MG63 (cell line): ENCODE data around the gene R3HDML. TPM values are rescaled to one million over a fixed set of nuclear protein-coding genes. Genes with fewer than 3 reads are reported as not detected.

ENCODE experiments used
- DNase-seq: peaks from one replicate; pipeline ENCODE4 v3.0.0-alpha.2; 2020
- H3K27me3 ChIP-seq: fragments of 250-450 bp; sonication (Bioruptor Pico); 2 replicates; pipeline ENCODE4 v1.5.1; 2020; ENCODE audit warnings: mild to moderate bottlenecking, moderate library complexity
- H3K36me3 ChIP-seq: fragments of 250-450 bp; sonication (Bioruptor Pico); 2 replicates; pipeline ENCODE4 v1.5.1; 2020; ENCODE audit warnings: mild to moderate bottlenecking, moderate library complexity
- H3K4me3 ChIP-seq: fragments of 250-450 bp; sonication (Bioruptor Pico); 2 replicates; pipeline ENCODE4 v1.5.1; 2020; ENCODE audit warnings: mild to moderate bottlenecking, moderate library complexity
- H3K9me3 ChIP-seq: fragments of 250-450 bp; sonication (Bioruptor Pico); 2 replicates; pipeline ENCODE4 v1.5.1; 2020; ENCODE audit warnings: mild to moderate bottlenecking, moderate library complexity
- total RNA-seq: library from RNA; depleted of rRNA; stranded (reverse); fragments of >200 nt; shearing (Covaris generic); gene quantifications from 2 replicates; pipeline ENCODE4 v1.2.3, GENCODE V29; 2014; ENCODE audit warnings: low replicate concordance

Gene R3HDML
- total RNA-seq, 1 experiment from 2014 or later = not detected

DNA sequence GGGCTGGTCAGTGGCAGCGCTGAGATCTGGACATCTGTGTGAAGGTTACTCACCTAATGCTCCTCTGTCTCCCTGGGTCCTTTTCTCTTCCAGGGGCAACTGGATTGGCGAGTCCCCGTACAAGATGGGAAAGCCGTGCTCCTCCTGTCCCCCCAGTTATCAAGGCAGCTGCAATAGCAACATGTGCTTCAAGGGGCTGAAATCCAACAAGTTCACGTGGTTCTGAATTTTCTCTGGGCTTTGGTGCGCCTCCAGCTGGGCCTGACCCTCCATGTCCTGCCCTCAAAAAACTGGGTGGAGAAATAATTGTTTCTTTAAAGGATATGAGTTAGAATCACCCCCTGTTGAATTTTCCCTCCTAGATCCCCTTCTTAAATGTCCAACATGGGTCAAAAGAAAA, 13.7 kb downstream of the R3HDML start:
- Histone ChIP-seq H3K9me3 (no peaks in the 10 kb centered on the region), H3K27me3 (no peaks in the 10 kb centered on the region; the same call in 1 of the 2 replicates), H3K4me3 (no peak overlapping the region), H3K36me3 (no peaks in the 10 kb centered on the region)
- no peak for DNase-seq

GRCh38 chr20:44354979-44355497, 18.2 kb downstream of the R3HDML start:
- H3K36me3 ChIP-seq = no peaks in the 10 kb centered on the region
- no peak overlapping the region for H3K4me3 ChIP-seq
- DNase-seq = no peak
- H3K9me3 ChIP-seq = no peaks in the 10 kb centered on the region
- H3K27me3 ChIP-seq = no peaks in the 10 kb centered on the region; the same call in 1 of the 2 replicates

DNA sequence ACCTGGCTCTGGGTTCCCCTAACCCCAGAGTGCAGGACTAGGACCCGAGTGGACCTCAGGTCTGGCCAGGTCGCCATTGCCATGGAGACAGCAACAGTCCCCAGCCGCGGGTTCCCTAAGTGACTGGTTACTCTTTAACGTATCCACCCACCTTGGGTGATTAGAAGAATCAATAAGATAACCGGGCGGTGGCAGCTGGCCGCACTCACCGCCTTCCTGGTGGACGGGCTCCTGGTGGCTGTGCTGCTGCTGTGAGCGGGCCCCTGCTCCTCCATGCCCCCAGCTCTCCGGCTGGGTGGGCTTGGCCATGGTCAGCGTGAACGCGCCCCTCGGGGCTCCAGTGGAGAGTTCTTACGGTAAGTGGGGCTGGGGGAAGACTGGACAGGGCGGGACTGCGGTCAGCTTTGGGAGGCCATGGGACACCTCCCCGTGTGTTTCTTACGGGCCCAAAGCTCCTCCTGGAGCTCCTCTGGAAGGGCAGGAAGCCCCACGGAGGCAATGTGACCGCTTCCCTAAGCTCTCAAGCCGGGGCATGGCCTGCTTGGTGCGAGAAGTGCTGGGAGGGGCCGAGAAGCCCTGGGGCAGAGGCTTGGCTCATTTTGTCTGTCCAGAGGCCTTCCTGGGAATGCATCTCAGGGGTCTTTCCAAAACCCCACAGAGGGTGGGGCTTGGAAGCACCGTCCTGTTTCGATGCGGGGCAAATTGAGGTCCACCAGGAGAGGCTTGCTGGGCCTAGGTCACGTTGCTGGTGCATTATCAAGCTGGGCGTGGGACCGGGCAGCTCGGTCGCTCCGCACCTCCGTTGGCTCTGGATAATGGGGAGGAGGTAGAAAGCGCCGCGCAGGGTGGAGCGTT, 18.9 kb downstream of the R3HDML start, which contains the start of gene HNF4A:
TSS of gene HNF4A (plus strand) at position 202 of the 855 bp plus-strand sequence. CDS start at position 308, 106 bp downstream.
- no peak within 1 kb of the TSS for H3K4me3 ChIP-seq
- no peak for DNase-seq
- no peaks in the 10 kb centered on the region for H3K9me3 ChIP-seq
- no peaks in the 10 kb centered on the region; the same call in 1 of the 2 replicates for H3K27me3 ChIP-seq
- no peaks in the 10 kb centered on the region for H3K36me3 ChIP-seq

- Histone ChIP-seq H3K4me3 (no peak overlapping the region), H3K9me3 (no peaks in the 10 kb centered on the region), H3K36me3 (no peaks in the 10 kb centered on the region), H3K27me3 (no peaks in the 10 kb centered on the region; the same call in 1 of the 2 replicates)
- no peak for DNase-seq
Observed at GRCh38 chr20:44356353-44356723, 19.5 kb downstream of the R3HDML start.

- Histone ChIP-seq H3K27me3 (no peaks in the 10 kb centered on the region; the same call in 1 of the 2 replicates), H3K36me3 (no peaks in the 10 kb centered on the region), H3K9me3 (no peaks in the 10 kb centered on the region), H3K4me3 (no peak overlapping the region)
- no peak for DNase-seq
Observed at GRCh38 chr20:44357020-44357419, 20.2 kb downstream of the R3HDML start.

DNA sequence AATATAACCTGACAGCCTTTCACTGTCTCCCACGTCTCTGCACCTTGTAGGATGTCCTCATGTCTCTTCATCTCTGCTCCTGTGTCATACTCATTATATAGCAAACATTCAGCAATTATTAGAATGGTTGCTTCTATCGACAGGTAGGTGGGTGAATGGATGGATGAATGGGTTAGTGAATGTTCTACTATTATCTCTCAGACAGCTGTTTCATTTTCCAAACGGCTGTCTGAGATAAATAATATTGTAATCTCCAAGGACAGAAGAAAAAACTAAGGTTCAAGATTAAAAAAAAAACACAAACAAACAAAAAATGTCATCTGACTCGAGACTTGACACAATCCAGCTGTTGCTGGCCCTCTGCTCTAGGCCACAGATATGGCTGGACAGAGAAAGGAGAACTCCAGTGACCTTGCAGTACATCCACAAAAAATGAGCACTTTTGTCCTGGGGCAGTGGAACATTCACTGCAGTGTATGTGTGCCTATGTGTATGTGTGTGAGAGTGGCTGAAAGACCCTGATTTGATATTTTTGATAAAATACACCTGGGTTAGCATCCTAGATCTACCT, 20.8 kb downstream of the R3HDML start:
- Histone ChIP-seq H3K4me3 (no peak overlapping the region), H3K36me3 (no peaks in the 10 kb centered on the region), H3K9me3 (no peaks in the 10 kb centered on the region), H3K27me3 (no peaks in the 10 kb centered on the region)
- DNase-seq = no peak

GRCh38 chr20:44358776-44359175, 21.9 kb downstream of the R3HDML start:
- Histone ChIP-seq H3K9me3 (no peaks in the 10 kb centered on the region), H3K27me3 (no peaks in the 10 kb centered on the region), H3K4me3 (no peak overlapping the region), H3K36me3 (no peaks in the 10 kb centered on the region)
- DNase-seq = no peak

- Histone ChIP-seq H3K9me3 (no peaks in the 10 kb centered on the region), H3K36me3 (no peaks in the 10 kb centered on the region), H3K4me3 (no peak overlapping the region), H3K27me3 (no peaks in the 10 kb centered on the region)
- no peak for DNase-seq
Observed at GRCh38 chr20:44360221-44360620, 23.4 kb downstream of the R3HDML start.

- peak; percentile 57 for DNase-seq
- no peaks in the 10 kb centered on the region for H3K36me3 ChIP-seq
- H3K4me3 ChIP-seq = no peak overlapping the region
- no peaks in the 10 kb centered on the region for H3K9me3 ChIP-seq
- no peaks in the 10 kb centered on the region for H3K27me3 ChIP-seq
Observed at GRCh38 chr20:44361021-44361420, 24.2 kb downstream of the R3HDML start.

GRCh38 chr20:44362466-44362940, 25.7 kb downstream of the R3HDML start:
- no peak overlapping the region for H3K4me3 ChIP-seq
- no peaks in the 10 kb centered on the region for H3K36me3 ChIP-seq
- H3K9me3 ChIP-seq = no peaks in the 10 kb centered on the region
- no peak for DNase-seq
- no peaks in the 10 kb centered on the region for H3K27me3 ChIP-seq

- no peaks in the 10 kb centered on the region for H3K36me3 ChIP-seq
- no peak overlapping the region for H3K4me3 ChIP-seq
- no peak for DNase-seq
- no peaks in the 10 kb centered on the region for H3K9me3 ChIP-seq
- H3K27me3 ChIP-seq = no peaks in the 10 kb centered on the region
Observed at GRCh38 chr20:44364068-44364467, 27.2 kb downstream of the R3HDML start.

GRCh38 chr20:44364780-44365179, 27.9 kb downstream of the R3HDML start:
- no peaks in the 10 kb centered on the region for H3K9me3 ChIP-seq
- H3K27me3 ChIP-seq = no peaks in the 10 kb centered on the region
- H3K4me3 ChIP-seq = no peak overlapping the region
- no peaks in the 10 kb centered on the region for H3K36me3 ChIP-seq
- DNase-seq = no peak

GRCh38 chr20:44367746-44368145, 30.9 kb downstream of the R3HDML start:
- Histone ChIP-seq H3K4me3 (no peak overlapping the region), H3K27me3 (no peaks in the 10 kb centered on the region), H3K36me3 (no peaks in the 10 kb centered on the region), H3K9me3 (no peaks in the 10 kb centered on the region)
- DNase-seq = no peak

DNA sequence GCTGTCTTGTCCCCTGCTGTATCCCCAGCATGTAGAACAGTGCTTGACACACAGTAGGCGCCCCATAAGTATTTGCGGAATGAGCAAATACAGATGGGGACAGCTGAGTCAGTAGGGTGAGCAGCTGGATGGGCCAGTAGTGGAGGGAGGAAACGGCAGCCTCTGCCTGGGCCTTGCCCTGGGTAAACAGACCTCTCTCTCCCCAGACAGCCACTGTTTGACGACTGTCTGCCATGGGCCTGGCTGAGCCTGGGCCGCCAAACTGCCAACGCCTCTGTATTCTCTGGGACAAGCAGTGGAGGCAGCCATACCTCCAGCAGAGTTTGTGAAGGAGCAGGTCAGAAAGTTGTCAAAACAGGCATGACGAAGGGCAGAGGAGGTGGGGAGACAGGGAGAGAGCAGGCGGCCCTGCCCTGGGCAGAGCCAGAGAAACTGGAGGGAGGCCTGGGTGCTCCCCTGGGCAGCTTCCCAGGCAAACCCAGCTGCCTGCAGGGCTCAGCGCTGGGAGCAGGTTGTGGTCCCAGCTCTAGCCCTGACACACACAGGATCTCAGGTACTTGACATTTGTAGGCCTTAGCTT, 33.9 kb downstream of the R3HDML start:
- Histone ChIP-seq H3K4me3 (no peak overlapping the region), H3K27me3 (no peaks in the 10 kb centered on the region), H3K36me3 (no peaks in the 10 kb centered on the region), H3K9me3 (no peaks in the 10 kb centered on the region)
- DNase-seq = no peak

GRCh38 chr20:44382641-44383040, 45.8 kb downstream of the R3HDML start:
- DNase-seq = no peak
- Histone ChIP-seq H3K9me3 (no peaks in the 10 kb centered on the region), H3K36me3 (no peaks in the 10 kb centered on the region), H3K27me3 (no peaks in the 10 kb centered on the region), H3K4me3 (no peak overlapping the region)

- DNase-seq = peak; percentile 65
- H3K27me3 ChIP-seq = no peaks in the 10 kb centered on the region
Observed at GRCh38 chr20:44384423-44385027, 47.7 kb downstream of the R3HDML start.

More at GRCh38 chr20:44384423-44385027, 47.7 kb downstream of the R3HDML start:
- H3K36me3 ChIP-seq = no peaks in the 10 kb centered on the region
- no peaks in the 10 kb centered on the region for H3K9me3 ChIP-seq
- no peak overlapping the region for H3K4me3 ChIP-seq
